Measurements from ENCODE around the gene RNF130.

GRCh38 chr5:180081481-180081880, 9.9 kb upstream of the RNF130 start:
- no peak for TF ChIP-seq CTCF (IDR thresholded peaks at IDR 0.05)
- no peak for TF ChIP-seq POLR2AphosphoS5 (IDR thresholded peaks at IDR 0.05)
- TF ChIP-seq POLR2A (IDR thresholded peaks at IDR 0.05) = no peak

All from prostate gland (tissue), 2 donors.